Measurements from ENCODE around the gene CHST4.

Gene CHST4

DNA sequence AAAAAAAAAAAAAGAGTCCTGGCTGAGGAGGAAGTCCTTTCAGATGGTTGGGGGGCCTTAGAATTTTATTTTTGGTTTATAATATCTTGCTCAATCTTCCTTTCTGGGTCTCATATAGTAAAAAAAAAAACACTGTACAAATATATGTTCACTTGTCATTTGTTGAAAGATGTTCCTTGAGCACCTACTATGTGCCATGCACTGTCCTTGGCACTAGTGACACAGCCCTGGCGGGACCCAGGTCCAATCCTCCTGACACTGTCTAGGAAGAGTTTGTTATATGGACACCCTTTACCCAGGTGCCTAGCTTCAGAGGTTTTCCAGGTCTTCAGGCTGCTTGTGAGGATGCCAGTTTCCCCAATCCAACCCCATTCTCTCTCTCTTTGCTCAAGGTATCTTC is 2.0 kb downstream of the CHST4 start:
- no peak overlapping the region for H3K9ac ChIP-seq (ENCODE audit: low read length)
- H3K9me3 ChIP-seq (ENCODE audit: control insufficient read depth, low read depth, low read length) = no peaks in the 10 kb centered on the region
- peaks cover 28% of the 10 kb centered on the region for H3K4me1 ChIP-seq (ENCODE audit: control insufficient read depth, low read depth, low read length)
- no peaks in the 10 kb centered on the region for H3K27me3 ChIP-seq (ENCODE audit: control insufficient read depth, insufficient read depth, low read length)
- H3K4me3 ChIP-seq (ENCODE audit: low read length) = no peak overlapping the region
- H3K27ac ChIP-seq (ENCODE audit: low read length) = no peak overlapping the region
- no peaks in the 10 kb centered on the region for H3K36me3 ChIP-seq (ENCODE audit: control insufficient read depth, low read depth, low read length)

DNA sequence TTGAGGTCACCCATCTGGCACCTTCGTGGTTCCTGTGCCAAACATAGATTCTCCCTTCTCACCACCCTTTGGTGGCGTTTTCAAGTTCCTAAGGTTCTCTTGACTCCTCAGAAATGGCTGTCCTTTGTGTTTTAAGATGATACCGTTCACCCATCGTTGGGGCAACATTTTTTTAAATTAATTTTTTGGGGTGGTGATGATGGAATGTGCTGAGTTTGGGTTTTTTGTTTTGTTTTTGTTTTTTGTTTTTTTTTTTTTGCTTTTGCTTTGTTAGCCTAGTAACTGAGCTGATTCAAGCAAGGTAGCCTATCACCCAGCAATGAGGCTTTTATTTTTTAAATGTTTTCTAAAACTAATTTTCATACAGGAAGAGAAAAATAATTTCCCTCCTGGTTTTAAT is 2.6 kb downstream of the CHST4 start:
- no peaks in the 10 kb centered on the region for H3K27me3 ChIP-seq (ENCODE audit: control insufficient read depth, insufficient read depth, low read length)
- no peaks in the 10 kb centered on the region for H3K36me3 ChIP-seq (ENCODE audit: control insufficient read depth, low read depth, low read length)
- no peak overlapping the region for H3K9ac ChIP-seq (ENCODE audit: low read length)
- H3K27ac ChIP-seq (ENCODE audit: low read length) = no peak overlapping the region
- no peaks in the 10 kb centered on the region for H3K9me3 ChIP-seq (ENCODE audit: control insufficient read depth, low read depth, low read length)
- no peak overlapping the region for H3K4me3 ChIP-seq (ENCODE audit: low read length)
- H3K4me1 ChIP-seq (ENCODE audit: control insufficient read depth, low read depth, low read length) = peaks cover 28% of the 10 kb centered on the region

- no peaks in the 10 kb centered on the region for H3K27me3 ChIP-seq (ENCODE audit: control insufficient read depth, insufficient read depth, low read length)
- H3K9me3 ChIP-seq (ENCODE audit: control insufficient read depth, low read depth, low read length) = no peaks in the 10 kb centered on the region
- H3K27ac ChIP-seq (ENCODE audit: low read length) = no peak overlapping the region
- no peak overlapping the region for H3K9ac ChIP-seq (ENCODE audit: low read length)
- no peaks in the 10 kb centered on the region for H3K36me3 ChIP-seq (ENCODE audit: control insufficient read depth, low read depth, low read length)
- no peak overlapping the region for H3K4me3 ChIP-seq (ENCODE audit: low read length)
- H3K4me1 ChIP-seq (ENCODE audit: control insufficient read depth, low read depth, low read length) = no peaks in the 10 kb centered on the region
Observed at GRCh38 chr16:71532366-71532765, 6.1 kb downstream of the CHST4 start.

DNA sequence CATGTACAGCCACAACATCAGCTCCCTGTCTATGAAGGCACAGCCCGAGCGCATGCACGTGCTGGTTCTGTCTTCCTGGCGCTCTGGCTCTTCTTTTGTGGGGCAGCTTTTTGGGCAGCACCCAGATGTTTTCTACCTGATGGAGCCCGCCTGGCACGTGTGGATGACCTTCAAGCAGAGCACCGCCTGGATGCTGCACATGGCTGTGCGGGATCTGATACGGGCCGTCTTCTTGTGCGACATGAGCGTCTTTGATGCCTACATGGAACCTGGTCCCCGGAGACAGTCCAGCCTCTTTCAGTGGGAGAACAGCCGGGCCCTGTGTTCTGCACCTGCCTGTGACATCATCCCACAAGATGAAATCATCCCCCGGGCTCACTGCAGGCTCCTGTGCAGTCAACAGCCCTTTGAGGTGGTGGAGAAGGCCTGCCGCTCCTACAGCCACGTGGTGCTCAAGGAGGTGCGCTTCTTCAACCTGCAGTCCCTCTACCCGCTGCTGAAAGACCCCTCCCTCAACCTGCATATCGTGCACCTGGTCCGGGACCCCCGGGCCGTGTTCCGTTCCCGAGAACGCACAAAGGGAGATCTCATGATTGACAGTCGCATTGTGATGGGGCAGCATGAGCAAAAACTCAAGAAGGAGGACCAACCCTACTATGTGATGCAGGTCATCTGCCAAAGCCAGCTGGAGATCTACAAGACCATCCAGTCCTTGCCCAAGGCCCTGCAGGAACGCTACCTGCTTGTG is 10.7 kb downstream of the CHST4 start:
- Histone ChIP-seq H3K9ac (ENCODE audit: low read length) (no peak overlapping the region), H3K4me3 (ENCODE audit: low read length) (no peak overlapping the region), H3K4me1 (ENCODE audit: control insufficient read depth, low read depth, low read length) (no peaks in the 10 kb centered on the region), H3K27me3 (ENCODE audit: control insufficient read depth, insufficient read depth, low read length) (no peaks in the 10 kb centered on the region), H3K36me3 (ENCODE audit: control insufficient read depth, low read depth, low read length) (no peaks in the 10 kb centered on the region), H3K9me3 (ENCODE audit: control insufficient read depth, low read depth, low read length) (no peaks in the 10 kb centered on the region), H3K27ac (ENCODE audit: low read length) (no peak overlapping the region)

DNA sequence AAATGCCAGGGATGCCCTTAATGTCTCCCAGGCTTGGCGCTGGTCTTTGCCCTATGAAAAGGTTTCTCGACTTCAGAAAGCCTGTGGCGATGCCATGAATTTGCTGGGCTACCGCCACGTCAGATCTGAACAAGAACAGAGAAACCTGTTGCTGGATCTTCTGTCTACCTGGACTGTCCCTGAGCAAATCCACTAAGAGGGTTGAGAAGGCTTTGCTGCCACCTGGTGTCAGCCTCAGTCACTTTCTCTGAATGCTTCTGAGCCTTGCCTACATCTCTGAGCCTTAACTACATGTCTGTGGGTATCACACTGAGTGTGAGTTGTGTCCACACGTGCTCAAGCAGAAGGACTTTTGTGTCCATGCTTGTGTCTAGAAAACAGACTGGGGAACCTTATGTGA is 11.4 kb downstream of the CHST4 start:
- no peak overlapping the region for H3K9ac ChIP-seq (ENCODE audit: low read length)
- no peaks in the 10 kb centered on the region for H3K27me3 ChIP-seq (ENCODE audit: control insufficient read depth, insufficient read depth, low read length)
- no peaks in the 10 kb centered on the region for H3K9me3 ChIP-seq (ENCODE audit: control insufficient read depth, low read depth, low read length)
- H3K4me1 ChIP-seq (ENCODE audit: control insufficient read depth, low read depth, low read length) = no peaks in the 10 kb centered on the region
- H3K36me3 ChIP-seq (ENCODE audit: control insufficient read depth, low read depth, low read length) = no peaks in the 10 kb centered on the region
- no peak overlapping the region for H3K4me3 ChIP-seq (ENCODE audit: low read length)
- no peak overlapping the region for H3K27ac ChIP-seq (ENCODE audit: low read length)

- Histone ChIP-seq H3K9ac (ENCODE audit: low read length) (no peak overlapping the region), H3K4me3 (ENCODE audit: low read length) (no peak overlapping the region), H3K9me3 (ENCODE audit: control insufficient read depth, low read depth, low read length) (no peaks in the 10 kb centered on the region), H3K27ac (ENCODE audit: low read length) (no peak overlapping the region), H3K4me1 (ENCODE audit: control insufficient read depth, low read depth, low read length) (no peaks in the 10 kb centered on the region), H3K27me3 (ENCODE audit: control insufficient read depth, insufficient read depth, low read length) (no peaks in the 10 kb centered on the region), H3K36me3 (ENCODE audit: control insufficient read depth, low read depth, low read length) (no peaks in the 10 kb centered on the region)
Observed at GRCh38 chr16:71542377-71542776, 16.2 kb downstream of the CHST4 start.

DNA sequence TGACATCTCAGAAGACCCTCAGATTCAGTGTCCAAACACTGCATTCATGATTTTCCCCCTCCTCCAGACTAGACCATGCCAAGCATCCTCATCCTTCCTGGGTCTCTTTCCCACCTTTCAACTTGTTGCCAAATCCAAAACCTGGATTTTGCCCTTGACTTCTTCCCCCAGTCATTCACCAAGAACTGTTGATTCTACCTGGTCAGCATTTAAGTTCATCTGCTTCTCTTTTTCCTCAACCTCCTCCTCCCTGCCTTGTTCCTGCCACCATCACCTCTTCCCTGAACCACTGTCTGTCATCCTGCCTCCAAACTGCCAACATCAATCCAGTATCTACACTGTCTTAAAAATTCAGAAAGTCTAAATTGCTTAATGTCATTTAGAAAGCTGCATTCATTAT is 20.9 kb downstream of the CHST4 start:
- no peak overlapping the region for H3K27ac ChIP-seq (ENCODE audit: low read length)
- no peaks in the 10 kb centered on the region for H3K27me3 ChIP-seq (ENCODE audit: control insufficient read depth, insufficient read depth, low read length)
- no peak overlapping the region for H3K4me3 ChIP-seq (ENCODE audit: low read length)
- H3K4me1 ChIP-seq (ENCODE audit: control insufficient read depth, low read depth, low read length) = no peaks in the 10 kb centered on the region
- no peak overlapping the region for H3K9ac ChIP-seq (ENCODE audit: low read length)
- no peaks in the 10 kb centered on the region for H3K9me3 ChIP-seq (ENCODE audit: control insufficient read depth, low read depth, low read length)
- H3K36me3 ChIP-seq (ENCODE audit: control insufficient read depth, low read depth, low read length) = no peaks in the 10 kb centered on the region

DNA sequence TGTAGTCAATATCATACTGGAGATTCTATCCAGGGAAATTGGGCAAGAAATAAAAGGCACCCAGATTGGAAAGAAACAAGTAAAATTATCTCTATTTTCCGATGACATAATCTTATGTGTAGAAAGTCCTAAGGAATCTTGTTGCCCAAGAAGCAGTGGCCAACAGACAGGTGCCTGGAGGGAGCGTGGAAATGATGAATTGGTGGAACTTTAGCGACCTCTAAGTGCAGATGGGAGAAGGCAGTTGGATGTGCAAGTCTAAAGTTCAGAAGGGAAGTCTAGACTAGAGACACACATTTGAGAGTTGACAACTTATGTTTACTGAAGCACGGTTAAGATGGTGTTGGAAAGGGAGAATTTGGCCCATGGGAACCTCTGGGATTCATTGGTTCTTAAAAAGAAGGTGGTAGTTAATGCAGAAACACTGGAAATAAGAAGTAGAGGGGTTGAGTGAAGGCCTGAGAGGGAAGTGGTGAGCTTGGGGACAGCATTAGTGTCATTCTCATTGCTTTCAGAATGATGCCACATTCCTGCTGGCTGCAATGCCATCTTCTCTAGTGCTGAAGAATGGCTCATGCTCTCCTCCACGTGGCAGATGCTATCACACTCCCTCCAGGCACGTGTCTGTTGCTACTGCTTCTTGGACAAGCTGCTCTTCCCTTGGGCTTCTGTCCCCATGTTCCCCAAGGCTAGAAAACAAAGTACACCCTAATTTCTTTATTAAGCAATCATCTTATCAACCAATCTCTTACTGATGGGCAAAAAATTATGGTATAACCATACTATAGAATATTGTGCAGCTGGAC is 26.7 kb downstream of the CHST4 start:
- no peaks in the 10 kb centered on the region for H3K36me3 ChIP-seq (ENCODE audit: control insufficient read depth, low read depth, low read length)
- H3K4me3 ChIP-seq (ENCODE audit: low read length) = no peak overlapping the region
- H3K9ac ChIP-seq (ENCODE audit: low read length) = no peak overlapping the region
- no peak overlapping the region for H3K27ac ChIP-seq (ENCODE audit: low read length)
- H3K9me3 ChIP-seq (ENCODE audit: control insufficient read depth, low read depth, low read length) = no peaks in the 10 kb centered on the region
- H3K4me1 ChIP-seq (ENCODE audit: control insufficient read depth, low read depth, low read length) = no peaks in the 10 kb centered on the region
- peaks cover 3% of the 10 kb centered on the region for H3K27me3 ChIP-seq (ENCODE audit: control insufficient read depth, insufficient read depth, low read length)

GRCh38 chr16:71555230-71555891 is 29.1 kb downstream of the CHST4 start:
- H3K9me3 ChIP-seq (ENCODE audit: control insufficient read depth, low read depth, low read length) = no peaks in the 10 kb centered on the region
- H3K27ac ChIP-seq (ENCODE audit: low read length) = no peak overlapping the region
- peaks cover 12% of the 10 kb centered on the region for H3K27me3 ChIP-seq (ENCODE audit: control insufficient read depth, insufficient read depth, low read length)
- no peak overlapping the region for H3K9ac ChIP-seq (ENCODE audit: low read length)
- H3K36me3 ChIP-seq (ENCODE audit: control insufficient read depth, low read depth, low read length) = no peaks in the 10 kb centered on the region
- H3K4me1 ChIP-seq (ENCODE audit: control insufficient read depth, low read depth, low read length) = no peaks in the 10 kb centered on the region
- no peak overlapping the region for H3K4me3 ChIP-seq (ENCODE audit: low read length)

- Histone ChIP-seq H3K36me3 (ENCODE audit: control insufficient read depth, low read depth, low read length) (no peaks in the 10 kb centered on the region), H3K9ac (ENCODE audit: low read length) (no peak overlapping the region), H3K27ac (ENCODE audit: low read length) (no peak overlapping the region), H3K4me3 (ENCODE audit: low read length) (no peak overlapping the region), H3K4me1 (ENCODE audit: control insufficient read depth, low read depth, low read length) (no peaks in the 10 kb centered on the region), H3K9me3 (ENCODE audit: control insufficient read depth, low read depth, low read length) (no peaks in the 10 kb centered on the region), H3K27me3 (ENCODE audit: control insufficient read depth, insufficient read depth, low read length) (peaks cover 12% of the 10 kb centered on the region)
Observed at GRCh38 chr16:71557299-71557698, 31.1 kb downstream of the CHST4 start.

DNA sequence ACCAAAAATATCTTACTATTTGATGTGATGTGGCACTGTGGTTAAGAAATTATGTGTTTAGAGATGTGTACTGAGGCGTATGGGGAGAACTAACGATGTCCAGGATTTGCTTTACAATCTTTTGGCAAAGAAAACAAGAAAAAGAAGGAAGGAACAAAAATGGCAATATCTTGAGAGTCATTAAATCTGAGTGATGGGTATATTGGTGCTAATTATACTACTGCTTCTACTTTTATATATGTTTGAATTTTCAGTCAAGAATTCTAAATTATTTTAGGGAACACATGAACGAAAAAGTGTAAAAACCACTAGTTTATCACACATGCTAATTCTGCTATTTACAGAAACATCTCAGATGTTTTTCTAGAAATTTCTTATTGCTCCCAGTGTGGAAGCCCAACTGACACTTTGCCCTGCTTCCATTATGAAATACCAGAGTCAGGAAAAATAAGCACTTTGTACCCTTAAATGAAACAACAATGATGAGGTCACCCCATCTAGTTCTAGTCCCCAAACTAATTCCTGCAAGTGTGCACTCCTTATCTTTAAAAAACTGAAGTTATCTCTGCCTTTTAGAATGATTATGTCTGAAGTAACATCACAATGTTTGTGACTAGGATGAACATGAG is 31.8 kb downstream of the CHST4 start:
- Histone ChIP-seq H3K27me3 (ENCODE audit: control insufficient read depth, insufficient read depth, low read length) (peaks cover 12% of the 10 kb centered on the region), H3K9me3 (ENCODE audit: control insufficient read depth, low read depth, low read length) (no peaks in the 10 kb centered on the region), H3K36me3 (ENCODE audit: control insufficient read depth, low read depth, low read length) (no peaks in the 10 kb centered on the region), H3K9ac (ENCODE audit: low read length) (no peak overlapping the region), H3K4me3 (ENCODE audit: low read length) (no peak overlapping the region), H3K27ac (ENCODE audit: low read length) (no peak overlapping the region), H3K4me1 (ENCODE audit: control insufficient read depth, low read depth, low read length) (no peaks in the 10 kb centered on the region)
